CD4-positive, alpha-beta T cell treated with Interferon gamma for 1 hour (primary cell): ENCODE data around the gene SYVN1.
A peak's percentile ranks its signal among the peaks of the same experiment; 100 is the strongest.
"Not testable (repeated sequence)": the region's sequence is repeated elsewhere in the genome, so short reads cannot be mapped to it uniquely, and the experiment has no call there.

Experiments used
- DNase-seq: peaks from one replicate; pipeline ENCODE4 v3.0.0-alpha.2; 2020

Gene SYVN1

GRCh38 chr11:65126624-65127274 is 7.6 kb downstream of the SYVN1 start:
- no peak for DNase-seq

GRCh38 chr11:65125197-65126056 is 8.9 kb downstream of the SYVN1 start:
- no peak for DNase-seq

- DNase-seq, result no peak
Measured at GRCh38 chr11:65124480-65125196, 9.7 kb downstream of the SYVN1 start.

- peak; percentile 99 for DNase-seq
Measured at GRCh38 chr11:65121865-65122696, 12.2 kb downstream of the SYVN1 start, which contains the start of the genes FAU and MRPL49. Gene FAU, minus strand, starts transcription at chr11:65122134. Its CDS starts 321 bp downstream, at chr11:65121813. Gene MRPL49, plus strand, starts transcription at chr11:65122321. Its CDS starts 26 bp downstream, at chr11:65122347.

- DNase-seq, result peak; percentile 44
Measured at GRCh38 chr11:65121447-65121864, 12.9 kb downstream of the SYVN1 start.

GRCh38 chr11:65120831-65121230 is 13.5 kb downstream of the SYVN1 start:
- DNase-seq, result no peak

GRCh38 chr11:65119670-65119995 is 14.7 kb downstream of the SYVN1 start:
- DNase-seq, result no peak

GRCh38 chr11:65118891-65119669 is 15.2 kb downstream of the SYVN1 start:
- not testable (repeated sequence) for DNase-seq

GRCh38 chr11:65118097-65118837 is 16.1 kb downstream of the SYVN1 start:
- no peak for DNase-seq

GRCh38 chr11:65117206-65118096 is 16.9 kb downstream of the SYVN1 start, which contains the start of gene ZNHIT2:
Gene ZNHIT2, minus strand, starts transcription at chr11:65117701. Its CDS starts 48 bp downstream, at chr11:65117653.
- DNase-seq, result peak; percentile 99

GRCh38 chr11:65116370-65117205 is 17.7 kb downstream of the SYVN1 start:
- peak; percentile 56 for DNase-seq

GRCh38 chr11:65115361-65116082 is 18.8 kb downstream of the SYVN1 start:
- DNase-seq, result no peak

- DNase-seq, result no peak
Measured at GRCh38 chr11:65114538-65115171, 19.7 kb downstream of the SYVN1 start.

GRCh38 chr11:65113839-65114238 is 20.5 kb downstream of the SYVN1 start:
- DNase-seq, result no peak

- DNase-seq, result no peak
Measured at GRCh38 chr11:65113361-65113756, 21.0 kb downstream of the SYVN1 start.

- DNase-seq, result peak; percentile 76
Measured at GRCh38 chr11:65112546-65113360, 21.6 kb downstream of the SYVN1 start.
